CD4-positive, alpha-beta T cell treated with Interleukin-15 for 4 hours (primary cell): ENCODE data around the gene AKR1A1.

Source experiments
- DNase-seq: peaks from one replicate; pipeline ENCODE4 v3.0.0-alpha.2; 2020; ENCODE audit warnings: low spot score

Gene AKR1A1

GRCh38 chr1:45619149-45619921, 68.7 kb downstream of the AKR1A1 start:
- no peak for DNase-seq
